ENCODE data around the gene CRTC1. TPM values are rescaled to one million over a fixed set of nuclear protein-coding genes. Genes with fewer than 3 reads are reported as not detected.
"Not testable (repeated sequence)": the region's sequence is repeated elsewhere in the genome, so short reads cannot be mapped to it uniquely, and the experiment has no call there.

Gene CRTC1
- total RNA-seq, 1 experiment from 2014 or later = 12.3 TPM

GRCh38 chr19:18676692-18677091, 6.8 kb upstream of the CRTC1 start:
- peaks cover 18% of the 10 kb centered on the region for H3K4me1 Mint-ChIP-seq
- H3K27ac Mint-ChIP-seq = no peak overlapping the region; the same call in 1 of the 2 replicates
- H3K9me3 Mint-ChIP-seq = no peaks in the 10 kb centered on the region
- TF ChIP-seq JUN (CRISPR knock-in tag; IDR thresholded peaks at IDR 0.05) (no peak), ELF4 (CRISPR knock-in tag; IDR thresholded peaks at IDR 0.05; ENCODE audit: low read depth) (no peak), ZNF396 (CRISPR knock-in tag; IDR thresholded peaks at IDR 0.05; ENCODE audit: borderline replicate concordance) (no peak), OVOL2 (CRISPR knock-in tag; IDR thresholded peaks at IDR 0.05; ENCODE audit: borderline replicate concordance) (no peak), ZNF121 (CRISPR knock-in tag; IDR thresholded peaks at IDR 0.05) (no peak), ZNF232 (CRISPR knock-in tag; IDR thresholded peaks at IDR 0.05) (no peak), TEAD4 (CRISPR knock-in tag; IDR thresholded peaks at IDR 0.05) (no peak), USF1 (CRISPR knock-in tag; IDR thresholded peaks at IDR 0.05) (no peak), NR1H2 (CRISPR knock-in tag; IDR thresholded peaks at IDR 0.05) (no peak)
- TF ChIP-seq, protein P1, sequence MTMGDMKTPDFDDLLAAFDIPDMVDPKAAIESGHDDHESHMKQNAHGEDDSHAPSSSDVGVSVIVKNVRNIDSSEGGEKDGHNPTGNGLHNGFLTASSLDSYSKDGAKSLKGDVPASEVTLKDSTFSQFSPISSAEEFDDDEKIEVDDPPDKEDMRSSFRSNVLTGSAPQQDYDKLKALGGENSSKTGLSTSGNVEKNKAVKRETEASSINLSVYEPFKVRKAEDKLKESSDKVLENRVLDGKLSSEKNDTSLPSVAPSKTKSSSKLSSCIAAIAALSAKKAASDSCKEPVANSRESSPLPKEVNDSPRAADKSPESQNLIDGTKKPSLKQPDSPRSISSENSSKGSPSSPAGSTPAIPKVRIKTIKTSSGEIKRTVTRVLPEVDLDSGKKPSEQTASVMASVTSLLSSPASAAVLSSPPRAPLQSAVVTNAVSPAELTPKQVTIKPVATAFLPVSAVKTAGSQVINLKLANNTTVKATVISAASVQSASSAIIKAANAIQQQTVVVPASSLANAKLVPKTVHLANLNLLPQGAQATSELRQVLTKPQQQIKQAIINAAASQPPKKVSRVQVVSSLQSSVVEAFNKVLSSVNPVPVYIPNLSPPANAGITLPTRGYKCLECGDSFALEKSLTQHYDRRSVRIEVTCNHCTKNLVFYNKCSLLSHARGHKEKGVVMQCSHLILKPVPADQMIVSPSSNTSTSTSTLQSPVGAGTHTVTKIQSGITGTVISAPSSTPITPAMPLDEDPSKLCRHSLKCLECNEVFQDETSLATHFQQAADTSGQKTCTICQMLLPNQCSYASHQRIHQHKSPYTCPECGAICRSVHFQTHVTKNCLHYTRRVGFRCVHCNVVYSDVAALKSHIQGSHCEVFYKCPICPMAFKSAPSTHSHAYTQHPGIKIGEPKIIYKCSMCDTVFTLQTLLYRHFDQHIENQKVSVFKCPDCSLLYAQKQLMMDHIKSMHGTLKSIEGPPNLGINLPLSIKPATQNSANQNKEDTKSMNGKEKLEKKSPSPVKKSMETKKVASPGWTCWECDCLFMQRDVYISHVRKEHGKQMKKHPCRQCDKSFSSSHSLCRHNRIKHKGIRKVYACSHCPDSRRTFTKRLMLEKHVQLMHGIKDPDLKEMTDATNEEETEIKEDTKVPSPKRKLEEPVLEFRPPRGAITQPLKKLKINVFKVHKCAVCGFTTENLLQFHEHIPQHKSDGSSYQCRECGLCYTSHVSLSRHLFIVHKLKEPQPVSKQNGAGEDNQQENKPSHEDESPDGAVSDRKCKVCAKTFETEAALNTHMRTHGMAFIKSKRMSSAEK (CRISPR knock-in tag; IDR thresholded peaks at IDR 0.05; ENCODE audit: borderline replicate concordance) = no peak
- H3K36me3 Mint-ChIP-seq = no peaks in the 10 kb centered on the region
- no peaks in the 10 kb centered on the region for H3K27me3 Mint-ChIP-seq (ENCODE audit: low read depth)
- no peak overlapping the region for H3K4me3 Mint-ChIP-seq
- no peak for ATAC-seq
- CTCF ChIA-PET = interaction anchor here (0.7 to 3.6 kb wide), 16 partner anchors 8 to 225 kb away, joined by 3 to 39 read pairs (median 5); partner anchors contain the start of genes ELL, REX1BD and UBA52
- DNase-seq (ENCODE audit: low spot score) = no peak
- POLR2A ChIA-PET = interaction anchor here (0.6 kb wide), 1 partner anchor 147 kb away, joined by 3 read pairs; no protein-coding TSS in a partner anchor

GRCh38 chr19:18677156-18677555, 6.3 kb upstream of the CRTC1 start:
- Mint-ChIP-seq H3K4me1 (peaks cover 18% of the 10 kb centered on the region), H3K36me3 (no peaks in the 10 kb centered on the region), H3K4me3 (no peak overlapping the region), H3K9me3 (no peaks in the 10 kb centered on the region), H3K27ac (peak overlapping the region; percentile 62; the same call in 1 of the 2 replicates), H3K27me3 (ENCODE audit: low read depth) (no peaks in the 10 kb centered on the region; the same call in 1 of the 2 replicates)
- ATAC-seq (no peak), DNase-seq (ENCODE audit: low spot score) (no peak)
- TF ChIP-seq ZNF232 (CRISPR knock-in tag; IDR thresholded peaks at IDR 0.05) = no peak
- TF ChIP-seq, protein P2, sequence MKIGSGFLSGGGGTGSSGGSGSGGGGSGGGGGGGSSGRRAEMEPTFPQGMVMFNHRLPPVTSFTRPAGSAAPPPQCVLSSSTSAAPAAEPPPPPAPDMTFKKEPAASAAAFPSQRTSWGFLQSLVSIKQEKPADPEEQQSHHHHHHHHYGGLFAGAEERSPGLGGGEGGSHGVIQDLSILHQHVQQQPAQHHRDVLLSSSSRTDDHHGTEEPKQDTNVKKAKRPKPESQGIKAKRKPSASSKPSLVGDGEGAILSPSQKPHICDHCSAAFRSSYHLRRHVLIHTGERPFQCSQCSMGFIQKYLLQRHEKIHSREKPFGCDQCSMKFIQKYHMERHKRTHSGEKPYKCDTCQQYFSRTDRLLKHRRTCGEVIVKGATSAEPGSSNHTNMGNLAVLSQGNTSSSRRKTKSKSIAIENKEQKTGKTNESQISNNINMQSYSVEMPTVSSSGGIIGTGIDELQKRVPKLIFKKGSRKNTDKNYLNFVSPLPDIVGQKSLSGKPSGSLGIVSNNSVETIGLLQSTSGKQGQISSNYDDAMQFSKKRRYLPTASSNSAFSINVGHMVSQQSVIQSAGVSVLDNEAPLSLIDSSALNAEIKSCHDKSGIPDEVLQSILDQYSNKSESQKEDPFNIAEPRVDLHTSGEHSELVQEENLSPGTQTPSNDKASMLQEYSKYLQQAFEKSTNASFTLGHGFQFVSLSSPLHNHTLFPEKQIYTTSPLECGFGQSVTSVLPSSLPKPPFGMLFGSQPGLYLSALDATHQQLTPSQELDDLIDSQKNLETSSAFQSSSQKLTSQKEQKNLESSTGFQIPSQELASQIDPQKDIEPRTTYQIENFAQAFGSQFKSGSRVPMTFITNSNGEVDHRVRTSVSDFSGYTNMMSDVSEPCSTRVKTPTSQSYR (CRISPR knock-in tag; IDR thresholded peaks at IDR 0.05) = no peak
- POLR2A ChIA-PET = interaction anchor here (0.6 kb wide), 1 partner anchor 147 kb away, joined by 3 read pairs; no protein-coding TSS in a partner anchor
- CTCF ChIA-PET = interaction anchor here (1.0 to 3.6 kb wide), 10 partner anchors 20 to 215 kb away, joined by 3 to 39 read pairs (median 6); partner anchors contain the start of genes ELL, REX1BD and UBA52

DNA sequence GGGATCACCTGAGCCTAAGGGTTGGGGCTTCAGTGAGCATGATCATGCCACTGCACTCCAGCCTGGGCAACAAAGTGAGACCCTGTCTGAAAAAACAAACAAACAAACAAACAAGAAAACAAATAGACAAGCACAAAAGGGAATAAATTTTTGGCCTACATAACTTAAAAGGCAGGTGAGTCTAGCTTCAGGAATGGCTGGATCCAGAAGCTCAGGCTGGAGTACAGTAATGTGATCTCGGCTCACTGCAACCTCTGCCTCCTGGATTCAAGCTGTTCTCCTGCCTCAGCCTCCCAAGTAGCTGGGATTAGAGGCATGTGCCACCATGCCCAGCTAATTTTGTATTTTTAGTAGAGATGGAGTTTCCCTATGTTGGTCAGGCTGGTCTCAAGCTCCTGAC, 3.3 kb upstream of the CRTC1 start:
- POLR2A ChIA-PET; H3K4me3 Mint-ChIP-seq; CTCF ChIA-PET; DNase-seq (ENCODE audit: low spot score); H3K27me3 Mint-ChIP-seq (ENCODE audit: low read depth); H3K27ac Mint-ChIP-seq; H3K36me3 Mint-ChIP-seq; ATAC-seq; H3K9me3 Mint-ChIP-seq: not testable (repeated sequence)
- peaks cover 19% of the 10 kb centered on the region for H3K4me1 Mint-ChIP-seq

DNA sequence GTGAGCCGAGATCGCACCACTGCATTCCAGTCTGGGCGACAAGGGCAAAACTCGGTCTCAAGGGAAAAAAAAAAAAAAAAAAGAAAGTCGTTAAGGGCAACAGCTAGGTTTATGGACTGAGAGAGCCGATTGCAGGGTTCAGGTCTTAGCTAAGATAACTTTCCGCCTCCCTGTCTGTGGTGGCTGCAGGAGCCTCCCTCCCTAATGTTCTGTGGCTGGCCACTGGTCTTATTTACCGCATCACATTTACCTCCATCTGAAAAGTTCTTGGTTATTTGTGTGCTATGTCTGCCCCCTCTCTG, 722 bp upstream of the CRTC1 start:
- no peak for ATAC-seq
- Mint-ChIP-seq H3K4me3 (peak overlapping the region; percentile 76), H3K27ac (no peak overlapping the region), H3K9me3 (no peaks in the 10 kb centered on the region), H3K36me3 (no peaks in the 10 kb centered on the region), H3K27me3 (ENCODE audit: low read depth) (no peaks in the 10 kb centered on the region; the same call in 1 of the 2 replicates), H3K4me1 (peaks cover 12% of the 10 kb centered on the region)
- ChIA-PET CTCF (interaction anchor here (0.7 to 1.0 kb wide), 3 partner anchors 92 to 221 kb away, joined by 3 read pairs; partner anchors contain the start of gene REX1BD), POLR2A (interaction anchor here (0.6 to 0.7 kb wide), 3 partner anchors 115 to 243 kb away, joined by 3 to 5 read pairs (median 3); no protein-coding TSS in a partner anchor)
- DNase-seq (ENCODE audit: low spot score) = no peak
- no peak for TF ChIP-seq ZNF232 (CRISPR knock-in tag; IDR thresholded peaks at IDR 0.05)
- no peak for TF ChIP-seq EMX1 (CRISPR knock-in tag; IDR thresholded peaks at IDR 0.05)
- no peak for TF ChIP-seq ESRRA (CRISPR knock-in tag; IDR thresholded peaks at IDR 0.05; ENCODE audit: borderline replicate concordance)
- TF ChIP-seq, protein P3, sequence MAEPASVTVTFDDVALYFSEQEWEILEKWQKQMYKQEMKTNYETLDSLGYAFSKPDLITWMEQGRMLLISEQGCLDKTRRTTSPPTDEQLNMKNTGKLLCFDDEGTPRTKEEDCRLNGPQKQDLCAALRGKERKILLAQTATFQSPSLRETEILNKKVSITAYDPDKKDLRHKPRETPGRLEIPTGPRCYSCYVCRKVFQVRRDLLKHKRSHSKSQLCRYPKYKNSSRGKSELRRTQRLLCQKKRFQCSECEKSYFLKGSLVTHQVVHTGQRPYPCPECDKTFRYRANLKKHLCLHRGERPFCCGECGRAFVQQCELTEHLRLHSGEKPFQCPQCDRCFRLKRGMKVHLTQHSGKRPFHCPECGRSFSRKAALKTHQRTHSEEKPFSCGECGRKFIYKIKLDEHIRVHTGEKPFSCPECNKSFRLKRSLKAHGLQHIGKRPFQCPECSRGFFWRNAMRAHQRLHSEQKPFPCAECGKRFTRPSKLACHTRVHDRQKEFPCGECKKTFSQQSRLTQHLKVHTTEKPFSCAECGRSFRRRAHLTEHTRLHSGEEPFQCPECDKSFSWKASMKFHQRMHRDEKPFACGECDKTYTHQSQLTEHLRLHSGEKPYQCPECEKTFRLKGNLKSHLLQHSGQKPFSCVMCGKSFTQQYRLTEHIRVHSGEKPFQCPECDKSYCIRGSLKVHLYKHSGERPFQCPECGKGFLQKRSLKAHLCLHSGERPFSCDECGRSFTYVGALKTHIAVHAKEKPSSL (CRISPR knock-in tag; conservative IDR thresholded peaks at IDR 0.05) = no peak
- no peak for TF ChIP-seq STAT6 (CRISPR knock-in tag; conservative IDR thresholded peaks at IDR 0.05; ENCODE audit: low read depth)
